NB4 (cell line): ENCODE data around the gene MASP1.

Experiments
- MAX ChIP-seq: IDR thresholded peaks from 2 replicates; pipeline ENCODE4 v1.6.1; 2011; ENCODE audit warnings: low read depth, low read length
- MYC ChIP-seq: IDR thresholded peaks from 2 replicates; pipeline ENCODE4 v1.6.1; 2011; ENCODE audit warnings: low read depth, low read length
- POLR2A ChIP-seq: IDR thresholded peaks from 2 replicates; pipeline ENCODE4 v1.6.1; 2011; ENCODE audit warnings: mild to moderate bottlenecking; ENCODE audit not compliant: insufficient read length; ENCODE audit errors: extremely low read depth
- TF ChIP-seq, protein P1 (sequence below): IDR thresholded peaks from one replicate; pipeline ENCODE4 v1.5.1; 2012; ENCODE audit warnings: low read depth, low read length

GRCh38 chr3:187215460-187215859, 76.1 kb downstream of the MASP1 start:
- TF ChIP-seq, protein P1, sequence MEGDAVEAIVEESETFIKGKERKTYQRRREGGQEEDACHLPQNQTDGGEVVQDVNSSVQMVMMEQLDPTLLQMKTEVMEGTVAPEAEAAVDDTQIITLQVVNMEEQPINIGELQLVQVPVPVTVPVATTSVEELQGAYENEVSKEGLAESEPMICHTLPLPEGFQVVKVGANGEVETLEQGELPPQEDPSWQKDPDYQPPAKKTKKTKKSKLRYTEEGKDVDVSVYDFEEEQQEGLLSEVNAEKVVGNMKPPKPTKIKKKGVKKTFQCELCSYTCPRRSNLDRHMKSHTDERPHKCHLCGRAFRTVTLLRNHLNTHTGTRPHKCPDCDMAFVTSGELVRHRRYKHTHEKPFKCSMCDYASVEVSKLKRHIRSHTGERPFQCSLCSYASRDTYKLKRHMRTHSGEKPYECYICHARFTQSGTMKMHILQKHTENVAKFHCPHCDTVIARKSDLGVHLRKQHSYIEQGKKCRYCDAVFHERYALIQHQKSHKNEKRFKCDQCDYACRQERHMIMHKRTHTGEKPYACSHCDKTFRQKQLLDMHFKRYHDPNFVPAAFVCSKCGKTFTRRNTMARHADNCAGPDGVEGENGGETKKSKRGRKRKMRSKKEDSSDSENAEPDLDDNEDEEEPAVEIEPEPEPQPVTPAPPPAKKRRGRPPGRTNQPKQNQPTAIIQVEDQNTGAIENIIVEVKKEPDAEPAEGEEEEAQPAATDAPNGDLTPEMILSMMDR = no peak
- TF ChIP-seq POLR2A (no peak), MAX (no peak), MYC (no peak)
